Measurements from ENCODE around the gene DYSF.

DNA sequence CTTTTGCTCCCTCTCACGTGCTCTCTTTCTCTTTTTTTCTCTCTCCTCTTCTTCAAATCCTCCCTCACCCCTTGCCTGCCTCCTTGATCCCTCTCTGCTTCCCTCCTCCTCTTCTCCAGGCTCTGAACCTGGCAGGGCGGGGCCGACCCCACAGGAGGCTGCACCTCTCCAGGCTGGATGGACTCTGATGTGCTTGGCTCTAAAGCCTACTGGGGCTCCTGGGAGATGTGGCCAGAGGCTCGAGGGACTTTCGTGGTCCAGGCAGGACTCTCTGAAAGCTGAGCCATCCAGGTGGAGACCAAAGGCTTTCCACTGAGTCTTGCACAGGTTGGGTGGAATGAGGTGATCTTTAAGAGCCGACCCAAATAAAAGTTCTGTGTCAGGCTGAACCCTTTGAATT, 25.4 kb downstream of the DYSF start:
- TF ChIP-seq EZH2 (IDR thresholded peaks at IDR 0.05), result no peak
- no peak for TF ChIP-seq POLR2AphosphoS5 (IDR thresholded peaks at IDR 0.05; ENCODE audit: borderline replicate concordance, low read depth, low read length)

All from SK-N-MC (cell line).